ENCODE data around the gene AUNIP. TPM values are rescaled to one million over a fixed set of nuclear protein-coding genes. Genes with fewer than 3 reads are reported as not detected.
A peak's percentile ranks its signal among the peaks of the same experiment; 100 is the strongest.

The AUNIP gene
- polyA plus RNA-seq, 1 of the 3 experiments (the other 2 are of a cell fraction) = 1.9 TPM

DNA sequence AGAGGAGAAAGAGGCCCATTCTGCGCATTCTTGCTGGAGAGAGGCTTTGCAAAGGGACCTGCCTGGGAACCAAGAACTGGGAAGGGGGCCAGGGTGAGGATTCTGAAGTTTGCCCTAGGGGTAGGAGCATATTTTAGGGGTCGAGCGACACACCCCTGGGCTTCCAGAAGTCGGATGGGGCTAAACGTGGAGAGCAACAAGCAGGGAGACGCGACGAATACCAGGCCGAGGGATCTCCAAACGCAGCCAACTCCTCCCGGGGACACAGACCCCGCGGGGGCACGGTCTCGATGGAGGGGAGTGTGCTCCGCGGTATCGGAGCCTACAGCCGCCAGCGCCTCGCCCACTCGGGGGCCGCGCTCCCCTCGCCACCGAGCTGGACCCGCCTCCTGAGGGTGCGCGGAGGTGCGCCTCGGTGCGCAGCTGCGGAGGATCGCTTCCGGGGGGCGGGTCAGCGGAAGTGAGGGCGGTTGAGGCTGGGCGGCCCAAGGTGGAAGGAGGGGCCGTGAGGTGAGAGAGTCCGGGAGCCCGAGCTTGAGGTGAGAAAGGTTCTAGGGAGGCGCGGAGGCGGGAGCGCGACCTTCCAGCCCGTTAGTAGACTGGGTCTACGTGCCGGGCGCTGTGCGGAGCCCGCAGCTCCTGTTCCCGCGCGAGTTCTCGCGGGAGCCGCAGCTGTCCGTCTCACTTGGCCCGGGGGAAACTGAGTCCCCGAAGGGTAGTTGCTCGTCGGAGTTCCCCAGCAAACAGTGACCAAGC, 39.6 kb downstream of the AUNIP start, which contains the start of gene MTFR1L (continued):
- TF ChIP-seq, protein P1, sequence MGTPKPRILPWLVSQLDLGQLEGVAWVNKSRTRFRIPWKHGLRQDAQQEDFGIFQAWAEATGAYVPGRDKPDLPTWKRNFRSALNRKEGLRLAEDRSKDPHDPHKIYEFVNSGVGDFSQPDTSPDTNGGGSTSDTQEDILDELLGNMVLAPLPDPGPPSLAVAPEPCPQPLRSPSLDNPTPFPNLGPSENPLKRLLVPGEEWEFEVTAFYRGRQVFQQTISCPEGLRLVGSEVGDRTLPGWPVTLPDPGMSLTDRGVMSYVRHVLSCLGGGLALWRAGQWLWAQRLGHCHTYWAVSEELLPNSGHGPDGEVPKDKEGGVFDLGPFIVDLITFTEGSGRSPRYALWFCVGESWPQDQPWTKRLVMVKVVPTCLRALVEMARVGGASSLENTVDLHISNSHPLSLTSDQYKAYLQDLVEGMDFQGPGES (IDR thresholded peaks at IDR 0.05; ENCODE audit: low read depth, low read length) = no peak
- TF ChIP-seq YY1 (IDR thresholded peaks at IDR 0.05; ENCODE audit: low read depth) = no peak
- no peak for TF ChIP-seq FOSL2 (IDR thresholded peaks at IDR 0.05; ENCODE audit: borderline replicate concordance, low read depth)

DNA sequence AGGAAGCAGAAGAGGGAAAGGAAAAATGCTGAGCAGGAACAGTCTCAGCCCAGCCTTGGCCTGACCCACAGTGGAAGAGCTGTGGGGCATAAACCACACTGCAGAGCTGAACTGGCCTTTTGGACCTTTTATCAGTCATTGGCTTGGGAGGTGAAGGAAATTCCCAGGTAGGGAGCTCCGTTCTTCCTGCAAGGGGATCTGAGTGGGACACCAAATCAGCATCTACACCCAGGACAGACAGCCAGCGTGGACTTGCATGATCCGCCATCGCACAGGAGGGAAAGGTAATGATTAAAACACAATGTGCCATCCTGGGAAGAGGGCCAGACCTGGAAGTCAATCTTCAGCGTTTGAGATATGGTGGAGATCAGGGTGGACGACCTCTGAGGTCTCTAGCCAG, 40.7 kb downstream of the AUNIP start:
- peaks cover 7% of the 10 kb centered on the region; the same call in 1 of the 2 replicates for H4K20me1 ChIP-seq (ENCODE audit: insufficient read depth)
- no peak for DNase-seq
- H3K4me1 ChIP-seq (ENCODE audit: control insufficient read depth in 1 of 2, insufficient read depth in 2 of 2, low read depth in 1 of 2, low read length in 1 of 2) = peaks cover 8 to 29% of the 10 kb centered on the region in 2 experiments; a peak in 1 of 4 replicates
- peaks cover 0 to 26% of the 10 kb centered on the region in 2 experiments for H3K36me3 ChIP-seq (replicated peaks in 1 of 2; ENCODE audit: control insufficient read depth in 1 of 2, insufficient read depth in 2 of 2, low read length in 1 of 2)
- POLR2A ChIA-PET = interaction anchor here (0.8 to 2.5 kb wide), 4 partner anchors 57 to 239 kb away, joined by 3 to 8 read pairs (median 4); partner anchors contain the start of genes PAFAH2 and PAQR7
- H3K9me2 ChIP-seq = no peaks in the 10 kb centered on the region
- H3K4me2 ChIP-seq = peak overlapping the region; percentile 100
- no peaks in the 10 kb centered on the region for H3F3A ChIP-seq (replicated peaks; ENCODE audit: insufficient read depth)
- no peaks in the 10 kb centered on the region for H3K27me3 ChIP-seq (ENCODE audit: insufficient read depth)
- H3K9ac ChIP-seq = peak overlapping the region; percentile 92; the same call in 1 of the 2 replicates
- no peak overlapping the region for H2AFZ ChIP-seq (ENCODE audit: low read depth)
- TF ChIP-seq FOXM1 (IDR thresholded peaks at IDR 0.05; ENCODE audit: low read depth) (no peak), YY1 (IDR thresholded peaks at IDR 0.05; ENCODE audit: low read depth) (no peak), SIN3A (IDR thresholded peaks at IDR 0.05; ENCODE audit: borderline replicate concordance, low read depth, low read length) (no peak), TAF1 (IDR thresholded peaks at IDR 0.05; ENCODE audit: borderline replicate concordance, low read depth, low read length) (no peak), RFX5 (IDR thresholded peaks at IDR 0.05; ENCODE audit: low read length) (no peak), ELF1 (IDR thresholded peaks at IDR 0.05) (no peak), GATA2 (CRISPR knock-in tag; IDR thresholded peaks at IDR 0.05) (no peak), TCF12 (IDR thresholded peaks at IDR 0.05) (no peak), TEAD4 (IDR thresholded peaks at IDR 0.05; ENCODE audit: borderline replicate concordance, insufficient read depth) (no peak), RCOR1 (IDR thresholded peaks at IDR 0.05; ENCODE audit: low read length) (no peak), MXI1 (IDR thresholded peaks at IDR 0.05; ENCODE audit: low read depth, low read length) (no peak)
- TF ChIP-seq, protein P2, sequence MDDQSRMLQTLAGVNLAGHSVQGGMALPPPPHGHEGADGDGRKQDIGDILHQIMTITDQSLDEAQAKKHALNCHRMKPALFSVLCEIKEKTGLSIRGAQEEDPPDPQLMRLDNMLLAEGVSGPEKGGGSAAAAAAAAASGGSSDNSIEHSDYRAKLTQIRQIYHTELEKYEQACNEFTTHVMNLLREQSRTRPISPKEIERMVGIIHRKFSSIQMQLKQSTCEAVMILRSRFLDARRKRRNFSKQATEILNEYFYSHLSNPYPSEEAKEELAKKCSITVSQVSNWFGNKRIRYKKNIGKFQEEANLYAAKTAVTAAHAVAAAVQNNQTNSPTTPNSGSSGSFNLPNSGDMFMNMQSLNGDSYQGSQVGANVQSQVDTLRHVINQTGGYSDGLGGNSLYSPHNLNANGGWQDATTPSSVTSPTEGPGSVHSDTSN (IDR thresholded peaks at IDR 0.05) = no peak
- TF ChIP-seq, protein P3, sequence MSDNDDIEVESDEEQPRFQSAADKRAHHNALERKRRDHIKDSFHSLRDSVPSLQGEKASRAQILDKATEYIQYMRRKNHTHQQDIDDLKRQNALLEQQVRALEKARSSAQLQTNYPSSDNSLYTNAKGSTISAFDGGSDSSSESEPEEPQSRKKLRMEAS (IDR thresholded peaks at IDR 0.05; ENCODE audit: low read depth) = no peak
- TF ChIP-seq, protein P4, sequence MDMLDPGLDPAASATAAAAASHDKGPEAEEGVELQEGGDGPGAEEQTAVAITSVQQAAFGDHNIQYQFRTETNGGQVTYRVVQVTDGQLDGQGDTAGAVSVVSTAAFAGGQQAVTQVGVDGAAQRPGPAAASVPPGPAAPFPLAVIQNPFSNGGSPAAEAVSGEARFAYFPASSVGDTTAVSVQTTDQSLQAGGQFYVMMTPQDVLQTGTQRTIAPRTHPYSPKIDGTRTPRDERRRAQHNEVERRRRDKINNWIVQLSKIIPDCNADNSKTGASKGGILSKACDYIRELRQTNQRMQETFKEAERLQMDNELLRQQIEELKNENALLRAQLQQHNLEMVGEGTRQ (IDR thresholded peaks at IDR 0.05; ENCODE audit: borderline replicate concordance, low read depth, low read length) = no peak
- peak overlapping the region; percentile 95 to 97 for H3K4me3 ChIP-seq (ENCODE audit: low read depth in 2 of 2, low read length in 1 of 2)
- no peaks in the 10 kb centered on the region for H3K9me3 ChIP-seq
- 69% methylated on average over 6 of the region's 6 CpGs for WGBS (ENCODE audit: low lambda C conversion rate)
- CTCF ChIA-PET = interaction anchor here (1.0 to 3.9 kb wide), 5 partner anchors 10 to 211 kb away, joined by 3 to 15 read pairs (median 6); partner anchors contain the start of gene PAFAH2
- H3K79me2 ChIP-seq (ENCODE audit: insufficient read depth) = peaks cover 36% of the 10 kb centered on the region
- peak overlapping the region; percentile 79 to 88 for H3K27ac ChIP-seq (ENCODE audit: low read depth in 2 of 2, low read length in 1 of 2)
